GM21447 (cell line): Measurements from ENCODE around the gene SCN4A.
"Not testable (repeated sequence)": the region's sequence is repeated elsewhere in the genome, so short reads cannot be mapped to it uniquely, and the experiment has no call there.

Experiments
- ATAC-seq: cut with Tn5 transposase; IDR thresholded peaks from one replicate; pipeline ENCODE4 v1.9.1; 2021; ENCODE audit not compliant: unreplicated experiment

Gene SCN4A

DNA sequence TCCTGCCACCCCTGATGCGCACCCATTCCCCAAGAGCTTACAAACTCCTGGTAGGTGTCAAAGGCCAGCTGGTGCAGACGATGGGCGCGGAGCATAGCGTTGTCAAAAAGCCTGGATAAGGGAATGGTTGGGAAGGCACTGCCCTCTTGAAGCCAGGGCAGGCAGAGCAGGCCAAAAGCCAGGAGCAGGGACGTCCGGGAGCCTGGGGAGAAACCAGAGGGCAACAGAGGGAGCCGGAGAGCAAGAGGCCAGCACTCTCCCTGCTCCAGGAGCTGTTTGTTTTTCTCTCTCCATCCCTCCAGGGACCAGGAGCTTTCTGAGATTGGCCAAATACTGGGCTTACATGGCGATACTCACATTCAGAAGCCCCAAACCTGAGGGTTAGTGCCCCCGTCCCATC is 54.4 kb downstream of the SCN4A start:
- no peak for ATAC-seq

DNA sequence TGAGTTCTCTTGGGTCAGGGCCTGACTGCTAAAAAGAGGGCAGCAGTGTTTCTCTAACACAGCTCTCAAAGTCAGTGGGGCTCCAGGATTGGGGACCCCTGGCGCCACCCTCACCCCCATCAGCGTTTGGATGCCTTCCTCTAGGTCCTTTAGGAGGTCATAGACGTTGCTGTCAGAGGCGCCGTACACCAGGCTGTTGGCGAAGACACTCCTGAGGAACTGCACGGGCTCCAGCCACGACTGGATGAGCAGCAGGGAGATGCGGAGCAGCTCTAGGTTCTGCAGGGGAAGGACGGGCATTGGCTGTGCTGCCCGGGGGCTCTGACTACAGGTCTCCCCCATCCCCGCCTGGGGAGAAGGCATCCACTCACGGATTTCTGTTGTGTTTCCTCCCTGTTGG is 55.1 kb downstream of the SCN4A start:
- ATAC-seq, result no peak

DNA sequence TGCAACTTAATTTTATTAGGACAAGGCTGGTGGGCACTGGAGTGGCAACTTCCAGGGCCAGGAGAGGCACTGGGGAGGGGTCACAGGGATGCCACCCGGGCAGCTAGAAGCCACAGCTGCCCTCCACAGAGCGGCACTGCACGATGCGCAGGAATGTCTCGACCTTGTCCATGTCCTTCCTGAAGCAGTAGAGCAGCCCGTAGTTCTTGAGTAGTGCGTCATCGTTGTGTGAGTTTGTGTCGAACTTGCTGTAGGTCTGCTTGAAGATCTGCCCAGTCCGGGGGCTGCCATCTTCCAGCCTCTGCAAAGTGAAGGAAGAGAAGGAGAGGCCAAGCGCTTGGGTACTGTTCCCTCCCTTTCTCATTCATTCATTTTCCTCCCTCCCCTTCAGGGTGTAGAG is 55.5 kb downstream of the SCN4A start:
- not testable (repeated sequence) for ATAC-seq

DNA sequence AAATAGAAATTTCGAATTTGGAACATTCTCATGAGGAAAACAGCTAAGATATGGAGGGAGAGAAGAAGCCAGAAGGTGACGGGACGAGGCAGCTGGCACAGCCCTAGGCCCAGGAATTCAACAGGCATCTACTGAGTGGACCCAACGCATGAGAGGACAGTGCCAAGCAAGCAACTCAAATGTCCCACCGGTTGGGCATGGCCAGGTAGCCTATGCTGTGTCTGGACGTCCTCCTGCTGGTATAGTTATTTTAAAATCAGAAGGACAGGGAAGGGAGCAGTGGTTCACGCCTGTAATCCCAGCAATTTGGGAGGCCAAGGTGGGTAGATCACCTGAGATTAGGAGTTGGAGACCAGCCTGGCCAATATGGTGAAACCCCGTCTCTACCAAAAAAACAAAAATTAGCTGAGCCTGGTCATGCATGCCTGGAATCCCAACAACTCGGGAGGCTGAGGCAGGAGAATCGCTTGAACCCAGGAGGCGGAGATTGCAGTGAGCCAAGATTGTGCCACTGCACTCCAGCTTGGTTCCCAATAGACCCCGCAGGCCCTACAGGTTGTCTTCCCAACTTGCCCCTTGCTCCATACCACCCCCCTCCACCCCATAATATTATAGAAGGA is 56.0 kb downstream of the SCN4A start:
- no peak for ATAC-seq

DNA sequence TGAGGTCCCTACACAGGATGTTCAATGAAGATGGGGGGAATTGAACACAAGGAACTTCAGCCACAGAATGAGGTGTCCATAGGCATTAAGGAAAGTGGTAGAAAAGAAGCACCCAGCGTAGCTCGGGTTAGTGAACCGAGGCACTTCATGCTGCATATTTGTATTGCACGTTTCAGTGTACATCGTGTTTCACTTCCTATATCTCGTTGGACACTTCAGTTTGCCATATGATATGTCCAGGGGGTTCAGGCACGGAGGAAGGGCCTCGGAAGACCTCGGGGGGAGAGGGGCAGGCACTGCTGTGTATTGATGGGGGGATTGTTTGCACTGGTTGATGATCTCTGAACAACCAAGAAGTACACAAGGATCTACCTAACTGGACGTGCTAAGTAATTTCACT is 57.0 kb downstream of the SCN4A start:
- ATAC-seq, result peak; percentile 72

DNA sequence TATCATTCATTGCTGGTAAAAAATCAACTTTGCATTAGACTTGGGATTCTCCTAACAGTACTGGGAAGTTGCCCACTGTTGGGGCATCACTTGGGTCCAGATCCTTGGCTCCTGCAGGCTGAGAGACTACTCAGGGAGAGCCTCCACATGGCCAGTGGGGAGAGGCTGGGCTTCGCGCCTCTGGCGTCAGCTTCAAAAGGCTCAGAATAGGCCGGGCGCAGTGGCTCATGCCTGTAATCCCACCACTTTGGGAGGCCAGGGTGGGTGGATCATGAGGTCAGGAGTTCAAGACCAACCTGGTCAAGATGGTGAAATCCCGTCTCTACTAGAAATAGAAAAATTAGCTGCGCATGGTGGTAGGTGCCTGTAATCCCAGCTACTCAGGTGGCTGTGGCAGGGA is 58.2 kb downstream of the SCN4A start:
- no peak for ATAC-seq

DNA sequence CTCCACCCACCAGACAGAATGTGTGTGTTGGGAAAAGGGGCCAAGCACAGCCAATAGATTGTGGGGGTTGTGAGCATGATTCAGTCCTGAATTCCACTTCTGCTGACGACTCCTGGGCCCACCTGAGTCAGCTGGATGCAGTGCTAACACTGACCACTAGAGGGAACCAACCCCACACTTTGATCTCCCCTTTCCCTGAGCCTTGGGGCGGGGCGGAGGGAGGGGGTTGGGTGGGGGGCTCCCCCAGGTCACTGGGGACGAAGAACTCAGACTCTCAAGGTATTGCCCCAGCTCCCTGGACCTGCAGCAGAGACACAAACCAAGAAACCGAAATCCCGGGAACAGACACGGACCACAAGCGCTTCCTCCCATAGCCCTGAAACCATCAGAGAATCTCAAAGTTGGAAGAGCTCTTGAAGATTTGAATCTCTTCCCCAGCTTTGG is 61.0 kb downstream of the SCN4A start:
- ATAC-seq, result no peak

DNA sequence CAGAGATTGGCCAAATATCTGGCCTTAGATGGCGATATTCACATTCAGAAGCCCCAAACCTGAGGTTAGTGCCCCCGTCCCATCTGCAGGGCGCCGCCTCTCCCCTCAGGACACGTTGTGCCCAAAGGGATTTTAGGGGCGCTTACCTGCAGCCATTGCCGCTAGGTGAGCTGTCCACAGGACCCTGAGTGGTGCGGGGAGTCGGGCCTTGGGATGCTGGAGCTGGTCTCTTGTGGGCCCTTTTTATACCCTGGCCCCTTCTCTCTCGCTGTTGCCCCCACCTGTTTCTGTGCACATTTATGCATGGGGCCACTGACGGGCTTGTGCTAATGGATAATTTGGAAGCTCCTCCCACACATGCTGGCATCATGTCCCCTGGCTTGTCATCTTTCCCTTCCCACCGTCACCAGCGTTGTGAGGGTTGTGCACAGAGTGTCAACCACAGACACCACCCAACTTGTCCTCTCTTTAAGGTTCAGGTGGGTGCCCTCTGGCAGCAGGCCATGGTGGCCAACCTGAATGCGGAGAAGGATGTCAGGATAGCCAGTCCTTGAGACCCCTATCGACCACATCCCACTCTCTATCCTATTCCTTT is 61.6 kb downstream of the SCN4A start, which contains the start of gene CSHL1:
CSHL1 (minus strand) TSS at position 218 of the 595 bp plus-strand sequence; CDS start at position 156, 62 bp downstream.
- ATAC-seq, result no peak

DNA sequence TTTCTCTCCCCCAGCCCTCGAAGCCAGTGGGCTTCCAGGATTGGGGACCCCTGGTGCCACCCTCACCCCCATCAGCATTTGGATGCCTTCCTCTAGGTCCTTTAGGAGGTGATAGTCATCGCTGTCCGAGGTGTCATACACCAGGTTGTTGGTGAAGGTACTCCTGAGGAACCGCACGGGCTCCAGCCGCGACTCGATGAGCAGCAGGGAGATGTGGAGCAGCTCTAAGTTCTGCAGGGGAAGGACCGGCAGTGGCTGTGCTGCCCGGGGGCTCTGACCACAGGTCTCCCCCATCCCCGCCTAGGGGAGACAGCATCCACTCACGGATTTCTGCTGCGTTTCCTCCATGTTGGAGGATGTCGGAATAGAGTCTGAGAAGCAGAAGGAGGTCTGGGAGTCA is 62.6 kb downstream of the SCN4A start:
- ATAC-seq, result no peak

DNA sequence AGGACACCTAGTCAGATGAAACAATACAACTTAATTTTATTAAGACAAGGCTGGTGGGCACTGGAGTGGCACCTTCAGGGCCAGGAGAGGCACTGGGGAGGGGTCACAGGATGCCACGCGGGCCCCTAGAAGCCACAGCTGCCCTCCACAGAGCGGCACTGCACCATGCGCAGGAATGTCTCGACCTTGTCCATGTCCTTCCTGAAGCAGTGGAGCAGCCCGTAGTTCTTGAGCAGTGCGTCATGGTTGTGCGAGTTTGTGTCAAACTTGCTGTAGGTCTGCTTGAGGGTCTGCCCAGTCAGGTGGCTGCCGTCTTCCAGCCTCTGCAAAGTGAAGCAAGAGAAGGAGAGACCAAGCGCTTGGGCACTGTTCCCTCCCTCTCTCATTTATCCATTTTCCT is 63.1 kb downstream of the SCN4A start:
- ATAC-seq, result not testable (repeated sequence)

DNA sequence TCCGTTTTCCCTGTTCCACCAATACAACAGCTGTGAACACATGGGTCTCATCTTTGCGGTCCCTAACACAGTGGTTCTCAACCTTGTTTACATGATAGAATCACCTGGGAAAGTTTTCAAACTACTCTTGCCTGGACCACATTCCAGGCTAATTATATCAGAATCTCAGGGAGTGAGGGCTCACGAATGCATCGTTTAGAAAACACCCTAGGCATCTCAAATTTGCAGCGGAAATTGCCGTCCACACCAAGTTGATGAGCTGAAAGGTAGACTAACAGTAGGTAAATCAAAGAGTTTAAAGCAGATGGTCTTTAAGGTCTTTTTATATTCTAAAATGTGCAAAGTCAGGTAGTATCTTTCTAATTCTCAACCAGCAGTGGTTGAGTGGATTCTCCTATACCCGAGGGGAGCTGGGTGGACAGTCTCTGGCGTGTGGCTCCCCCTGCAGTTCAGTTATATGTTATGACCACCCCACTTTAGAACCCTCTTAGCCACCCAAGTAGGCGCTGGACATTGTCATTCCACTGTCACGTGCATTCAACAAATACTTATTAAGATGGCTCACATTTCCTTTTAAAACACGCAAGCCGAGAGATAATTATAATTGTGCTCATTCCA is 65.4 kb downstream of the SCN4A start:
- ATAC-seq, result not testable (repeated sequence)

DNA sequence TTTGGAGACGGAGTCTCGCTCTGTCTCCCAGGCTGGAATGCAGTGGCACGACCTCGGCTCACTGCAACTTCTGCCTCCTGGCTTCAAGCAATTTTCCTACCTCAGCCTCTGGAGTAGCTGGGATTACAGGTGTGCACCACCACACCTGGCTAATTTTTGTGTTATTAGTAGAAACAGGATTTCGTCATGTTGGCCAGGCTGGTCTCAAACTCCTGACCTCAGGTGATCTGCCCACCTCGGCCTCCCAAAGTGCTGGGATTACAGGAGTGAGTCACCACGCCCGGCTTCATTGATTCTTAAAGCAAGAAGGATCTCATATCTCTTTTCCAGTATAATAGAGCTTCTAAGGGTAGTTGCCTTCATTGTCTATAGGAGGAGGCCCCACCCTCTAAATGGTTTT is 67.9 kb downstream of the SCN4A start:
- ATAC-seq, result not testable (repeated sequence)

DNA sequence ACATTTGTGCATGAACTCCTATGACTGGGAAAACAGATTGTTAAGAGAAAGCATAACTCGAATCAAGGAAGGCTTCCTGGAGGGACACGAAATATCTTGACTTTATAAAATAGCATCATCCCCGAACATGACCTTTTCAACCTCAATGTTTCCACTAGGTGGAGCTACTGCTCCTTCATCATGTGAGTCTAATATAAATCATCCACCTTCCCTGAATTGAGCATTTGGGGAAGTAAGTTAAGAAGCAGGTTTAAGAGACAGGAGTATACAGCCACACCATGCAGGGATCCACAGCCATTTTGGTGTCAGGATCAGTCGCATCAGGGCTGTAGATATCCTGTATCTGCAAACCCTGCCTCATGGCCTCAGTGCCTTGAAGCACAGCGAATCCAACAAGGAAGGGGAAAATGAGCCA is 68.9 kb downstream of the SCN4A start:
- not testable (repeated sequence) for ATAC-seq

DNA sequence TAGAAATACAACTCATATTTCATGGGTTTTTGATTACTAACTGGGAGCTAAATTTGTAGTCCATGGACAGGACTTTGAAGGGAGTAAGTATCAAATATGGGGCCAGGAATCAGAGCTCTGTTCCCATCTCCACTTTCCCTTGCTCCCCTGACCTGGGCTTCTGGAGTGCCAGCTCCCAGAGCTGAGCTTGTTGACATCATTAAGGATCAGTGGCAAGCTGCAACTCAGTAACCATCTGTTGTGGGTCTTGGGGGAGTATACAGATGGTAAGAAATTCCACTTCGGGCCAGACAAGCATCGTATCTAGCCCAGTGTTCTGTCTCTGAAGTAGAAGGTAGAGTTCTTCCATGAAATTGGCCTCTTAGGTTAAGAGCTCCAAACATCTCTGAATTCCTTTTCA is 70.7 kb downstream of the SCN4A start:
- ATAC-seq, result not testable (repeated sequence)

DNA sequence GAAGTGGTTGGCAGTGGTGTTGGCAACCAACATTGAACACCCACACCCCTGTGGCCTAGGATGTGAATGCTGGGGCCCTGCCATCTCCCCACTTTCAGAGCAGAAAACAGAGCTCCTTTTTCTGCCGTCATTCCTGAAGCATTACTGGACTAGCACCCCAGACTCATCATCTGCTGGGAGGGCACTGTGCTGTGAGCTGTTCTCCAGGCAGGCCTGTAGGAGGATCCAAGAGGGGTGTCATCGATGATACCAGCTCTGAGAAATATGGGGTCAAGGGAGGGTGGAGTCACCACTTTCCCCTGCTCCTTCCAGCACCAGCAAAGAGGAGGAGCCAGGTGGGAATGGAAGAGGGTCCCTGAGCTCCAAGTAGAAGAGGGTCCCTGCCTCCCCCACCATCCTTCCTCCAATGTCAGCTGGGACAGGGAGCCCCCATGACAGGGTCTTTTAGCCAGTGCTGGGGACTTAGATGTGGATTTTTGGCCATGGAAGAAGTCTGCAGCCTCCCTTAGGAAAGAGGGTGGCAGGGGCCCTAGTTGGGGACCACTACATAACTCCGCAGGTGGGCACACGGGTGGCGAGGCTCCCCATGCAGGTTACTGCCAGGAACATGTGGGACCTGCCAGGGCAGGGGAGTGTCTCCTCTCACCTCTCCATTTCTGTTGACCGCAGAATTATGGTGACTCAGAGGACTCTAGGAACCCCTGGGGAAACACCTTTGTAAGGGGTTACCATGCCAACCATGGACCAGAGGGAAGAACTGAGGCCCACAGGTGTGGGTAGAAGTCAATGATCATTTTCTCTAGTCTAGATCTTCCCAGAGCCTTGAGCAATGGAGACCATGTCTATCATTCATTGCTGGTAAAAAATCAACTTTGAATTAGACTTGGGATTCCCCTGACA is 73.6 kb downstream of the SCN4A start:
- not testable (repeated sequence) for ATAC-seq

DNA sequence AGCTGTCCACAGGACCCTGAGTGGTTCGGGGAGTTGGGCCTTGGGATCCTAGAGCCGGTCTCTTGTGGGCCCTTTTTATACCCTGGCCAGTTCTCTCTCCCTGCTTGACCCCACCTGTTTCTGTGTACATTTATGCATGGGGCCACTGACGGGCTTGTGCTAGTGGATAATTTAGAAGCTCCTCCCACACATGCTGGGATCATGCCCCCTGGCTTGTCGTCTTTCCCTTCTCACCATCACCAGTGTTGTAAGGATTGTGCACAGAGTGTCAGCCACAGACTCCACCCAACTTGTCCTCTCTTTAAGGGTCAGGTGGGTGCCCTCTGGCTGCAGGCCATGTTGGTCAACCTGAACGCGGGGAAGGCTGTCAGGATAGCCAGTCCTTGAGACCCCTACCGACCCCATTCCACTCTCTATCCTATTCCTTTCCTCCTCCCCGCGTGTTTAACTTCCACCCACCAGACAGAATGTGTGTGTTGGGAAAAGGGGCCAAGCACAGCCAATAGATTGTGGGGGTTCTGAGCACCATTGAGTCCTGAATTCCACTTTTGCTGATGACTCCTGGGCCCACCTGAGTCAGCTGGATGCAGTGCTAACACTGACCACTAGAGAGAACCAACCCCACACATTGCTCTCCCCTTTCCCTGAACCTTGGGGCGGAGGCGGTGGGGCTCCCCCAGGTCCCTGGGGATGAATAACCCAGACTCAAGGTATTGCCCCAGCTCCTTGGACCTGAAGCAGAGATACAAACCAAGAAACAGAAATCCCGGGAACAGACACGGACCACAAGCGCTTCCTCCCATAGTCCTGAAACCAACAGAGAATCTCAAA is 76.0 kb downstream of the SCN4A start, which contains the start of gene CSH1:
CSH1 (minus strand) TSS at position 51 of the 831 bp plus-strand sequence. CDS start 63 bp downstream, outside the sequence.
- ATAC-seq, result not testable (repeated sequence)

DNA sequence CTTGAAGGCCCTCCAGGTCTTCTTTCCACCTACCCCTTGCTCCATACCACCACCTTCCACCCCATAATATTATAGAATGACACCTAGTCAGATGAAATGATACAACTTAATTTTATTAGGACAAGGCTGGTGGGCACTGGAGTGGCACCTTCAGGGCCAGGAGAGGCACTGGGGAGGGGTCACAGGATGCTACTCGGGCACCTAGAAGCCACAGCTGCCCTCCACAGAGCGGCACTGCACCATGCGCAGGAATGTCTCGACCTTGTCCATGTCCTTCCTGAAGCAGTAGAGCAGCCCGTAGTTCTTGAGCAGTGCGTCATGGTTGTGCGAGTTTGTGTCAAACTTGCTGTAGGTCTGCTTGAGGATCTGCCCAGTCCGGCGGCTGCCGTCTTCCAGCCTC is 77.9 kb downstream of the SCN4A start:
- ATAC-seq, result not testable (repeated sequence)

DNA sequence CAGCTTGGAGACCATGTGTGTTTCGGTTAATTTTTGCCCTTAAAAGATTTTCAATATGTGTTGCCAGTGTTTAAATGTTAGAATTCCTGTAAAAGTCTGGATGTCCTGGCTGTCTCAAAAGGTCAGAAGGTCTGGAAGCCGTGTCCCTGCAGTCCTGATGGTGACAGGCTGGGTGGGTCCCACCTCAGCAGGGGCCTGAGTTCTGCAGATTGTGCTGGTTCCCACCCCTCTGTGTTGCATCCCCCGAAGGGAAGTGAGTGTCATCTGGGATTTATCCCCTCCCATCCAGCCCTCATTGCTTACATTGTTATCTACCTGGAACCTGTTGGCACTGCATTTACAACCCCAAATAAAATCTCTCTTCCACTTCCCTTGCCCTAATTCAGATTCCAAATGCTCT is 78.7 kb downstream of the SCN4A start:
- ATAC-seq, result not testable (repeated sequence)

DNA sequence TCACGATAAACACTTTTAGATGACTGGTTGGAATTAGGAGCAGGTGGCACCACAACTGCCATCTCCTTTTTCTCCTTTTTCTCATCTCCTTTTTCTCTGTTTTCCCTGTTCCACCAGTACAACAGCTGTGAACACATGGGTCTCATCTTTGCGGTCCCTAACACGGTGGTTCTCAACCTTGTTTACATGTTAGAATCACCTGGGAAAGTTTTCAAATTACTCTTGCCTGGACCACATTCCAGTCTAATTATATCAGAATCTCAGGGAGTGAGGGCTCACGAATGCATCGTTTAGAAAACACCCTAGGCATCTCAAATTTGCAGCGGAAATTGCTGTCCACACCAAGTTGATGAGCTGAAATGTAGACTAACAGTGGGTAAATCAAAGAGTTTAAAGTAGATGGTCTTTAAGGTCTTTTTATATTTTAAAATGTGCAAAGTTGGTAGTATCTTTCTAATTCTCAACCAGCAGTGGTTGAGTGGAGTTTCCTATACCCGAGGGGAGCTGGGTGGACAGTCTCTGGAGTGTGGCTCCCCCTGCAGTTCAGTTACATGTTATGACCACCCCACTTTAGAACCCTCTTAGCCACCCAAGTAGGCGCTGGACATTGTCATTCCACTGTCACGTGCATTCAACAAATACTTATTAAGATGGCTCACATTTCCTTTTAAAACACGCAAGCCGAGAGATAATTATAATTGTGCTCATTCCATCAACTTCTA is 80.2 kb downstream of the SCN4A start:
- not testable (repeated sequence) for ATAC-seq
